ENCODE results near the gene ANAPC1. TPM values are rescaled to one million over a fixed set of nuclear protein-coding genes. Genes with fewer than 3 reads are reported as not detected.

The ANAPC1 gene
- total and polyA plus RNA-seq, 10 of the 15 experiments (the other 5 are each of a cell fraction or from before 2014, with no cell fraction given), result 10.0 to 108 (median 53.6) TPM

- TF ChIP-seq RFX5 (IDR thresholded peaks at IDR 0.05; ENCODE audit: low read depth, low read length) (no peak), TCF3 (IDR thresholded peaks at IDR 0.05; ENCODE audit: borderline replicate concordance, insufficient read depth, low read depth, low read length) (no peak), REST (IDR thresholded peaks at IDR 0.05; ENCODE audit: low read depth, low read length) (no peak), RB1 (IDR thresholded peaks at IDR 0.05; ENCODE audit: borderline replicate concordance) (no peak), NFIC (IDR thresholded peaks at IDR 0.05; ENCODE audit: low read depth, low read length) (no peak; the same call in 1 of the 2 replicates), RUNX3 (IDR thresholded peaks at IDR 0.05; ENCODE audit: low read length) (peak; percentile 43), SMAD5 (IDR thresholded peaks at IDR 0.05; ENCODE audit: low read depth) (peak; percentile 78), JUND (IDR thresholded peaks at IDR 0.05; ENCODE audit: low read depth, low read length) (no peak), IRF5 (IDR thresholded peaks at IDR 0.05; ENCODE audit: borderline replicate concordance) (no peak), FOXM1 (IDR thresholded peaks at IDR 0.05; ENCODE audit: low read depth, low read length) (no peak), HSF1 (IDR thresholded peaks at IDR 0.05; ENCODE audit: low read depth, low read length) (no peak), BCL3 (IDR thresholded peaks at IDR 0.05; ENCODE audit: borderline replicate concordance, insufficient read depth, low read depth, low read length, poor library complexity, severe bottlenecking) (no peak), MEF2B (IDR thresholded peaks at IDR 0.05; ENCODE audit: partially characterized antibody, poor library complexity, severe bottlenecking) (peak; percentile 58), LARP7 (IDR thresholded peaks at IDR 0.05) (peak; percentile 81), GABPA (IDR thresholded peaks at IDR 0.05; ENCODE audit: low read depth) (no peak), ZBED1 (IDR thresholded peaks at IDR 0.05; ENCODE audit: borderline replicate concordance) (no peak; the same call in 1 of the 2 replicates), USF2 (IDR thresholded peaks at IDR 0.05; ENCODE audit: borderline replicate concordance, low read depth, low read length) (peak; percentile 32; the same call in 1 of the 2 replicates)
Observed at GRCh38 chr2:111883661-111884591, at the start of gene ANAPC1 (continued).

All from GM12878 (cell line).